Esophagus squamous epithelium (tissue), 4 donors: ENCODE data around the gene STRIP2.

ENCODE experiments used
- POLR2A ChIP-seq, 4 donors: fragments of 450-650 bp; IDR thresholded peaks; one replicate each; pipeline ENCODE4 v1.6.1; 2017; ENCODE audit warnings: antibody characterized with exemption in 4 of 4, mild to moderate bottlenecking in 4 of 4, moderate library complexity in 3 of 4
- TF ChIP-seq, protein P1 (sequence below), 6 experiments: fragments of 450-650 bp in 4 of 6; fragments of 200-600 bp in 2 of 6; sonication (generic) in 2 of 6; IDR thresholded peaks; one replicate each; pipeline ENCODE4 v1.5.1; 2016 to 2019; ENCODE audit warnings: antibody characterized with exemption in 6 of 6, mild to moderate bottlenecking in 4 of 6, moderate library complexity in 4 of 6

DNA sequence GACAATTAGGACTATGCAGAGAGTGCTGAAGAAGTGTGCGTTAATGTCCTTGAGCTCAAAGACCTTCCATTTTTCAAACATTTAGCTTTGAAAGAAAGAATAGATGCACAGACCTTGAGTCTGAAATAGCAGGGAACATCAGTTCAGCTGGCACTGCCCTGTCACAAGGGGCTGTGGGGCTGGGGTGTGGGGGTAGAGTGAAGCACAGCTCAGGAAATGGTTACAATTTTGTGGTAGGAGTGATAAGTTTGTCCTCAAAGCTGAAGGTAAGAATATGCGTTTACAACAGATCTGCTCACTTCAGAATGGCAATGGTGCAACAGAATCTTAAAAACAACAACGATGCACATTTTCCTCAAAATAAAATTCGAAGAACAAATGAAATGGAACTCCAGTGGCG, 101.7 kb downstream of the STRIP2 start:
- TF ChIP-seq, protein P1, sequence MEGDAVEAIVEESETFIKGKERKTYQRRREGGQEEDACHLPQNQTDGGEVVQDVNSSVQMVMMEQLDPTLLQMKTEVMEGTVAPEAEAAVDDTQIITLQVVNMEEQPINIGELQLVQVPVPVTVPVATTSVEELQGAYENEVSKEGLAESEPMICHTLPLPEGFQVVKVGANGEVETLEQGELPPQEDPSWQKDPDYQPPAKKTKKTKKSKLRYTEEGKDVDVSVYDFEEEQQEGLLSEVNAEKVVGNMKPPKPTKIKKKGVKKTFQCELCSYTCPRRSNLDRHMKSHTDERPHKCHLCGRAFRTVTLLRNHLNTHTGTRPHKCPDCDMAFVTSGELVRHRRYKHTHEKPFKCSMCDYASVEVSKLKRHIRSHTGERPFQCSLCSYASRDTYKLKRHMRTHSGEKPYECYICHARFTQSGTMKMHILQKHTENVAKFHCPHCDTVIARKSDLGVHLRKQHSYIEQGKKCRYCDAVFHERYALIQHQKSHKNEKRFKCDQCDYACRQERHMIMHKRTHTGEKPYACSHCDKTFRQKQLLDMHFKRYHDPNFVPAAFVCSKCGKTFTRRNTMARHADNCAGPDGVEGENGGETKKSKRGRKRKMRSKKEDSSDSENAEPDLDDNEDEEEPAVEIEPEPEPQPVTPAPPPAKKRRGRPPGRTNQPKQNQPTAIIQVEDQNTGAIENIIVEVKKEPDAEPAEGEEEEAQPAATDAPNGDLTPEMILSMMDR (IDR thresholded peaks at IDR 0.05) = no peak
- no peak for TF ChIP-seq POLR2A (IDR thresholded peaks at IDR 0.05)
